ENCODE data around the gene GRIP1.
A peak's percentile ranks its signal among the peaks of the same experiment; 100 is the strongest.

Gene GRIP1

DNA sequence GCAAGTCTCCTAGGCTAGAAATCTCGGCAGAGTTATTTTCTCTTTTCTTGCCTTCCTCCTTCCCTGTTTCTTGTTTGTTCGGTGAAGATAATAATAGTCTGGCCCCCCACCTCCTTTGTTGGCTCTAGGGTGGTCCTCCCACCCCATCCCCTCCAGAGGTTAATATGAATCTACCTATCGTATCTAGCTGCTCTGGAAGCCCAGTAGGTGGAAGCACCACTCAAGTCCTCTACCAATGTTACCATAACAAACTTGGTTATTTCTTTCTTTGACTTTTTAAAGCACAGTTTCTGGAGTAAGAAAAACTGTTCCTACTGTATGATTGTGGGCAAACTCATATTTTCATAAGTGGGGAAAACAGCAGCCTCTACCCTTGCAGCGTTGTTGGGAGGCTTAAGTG lies 19.7 kb upstream of the GRIP1 start:
- H3K9me2 ChIP-seq (replicated peaks; ENCODE audit: insufficient read depth, low read length) = no peaks in the 10 kb centered on the region
- no peak overlapping the region for H3K4me3 ChIP-seq (ENCODE audit: insufficient read depth, low read length, poor library complexity, severe bottlenecking)
- no peak overlapping the region for H3K27ac ChIP-seq (ENCODE audit: low read depth, low read length)
- no peaks in the 10 kb centered on the region for H3F3A ChIP-seq (ENCODE audit: insufficient read depth)
- no peak overlapping the region for H3K9ac ChIP-seq (ENCODE audit: low read length)
- no peaks in the 10 kb centered on the region for H3K36me3 ChIP-seq (ENCODE audit: low read length)
- H3K27me3 ChIP-seq (ENCODE audit: low read length) = no peaks in the 10 kb centered on the region
- H4K20me1 ChIP-seq (ENCODE audit: low read depth, low read length) = no peaks in the 10 kb centered on the region
- no peak overlapping the region for H3K4me2 ChIP-seq (ENCODE audit: low read depth, low read length, poor library complexity, severe bottlenecking)
- H3K9me3 ChIP-seq (ENCODE audit: insufficient read depth, low read length) = no peaks in the 10 kb centered on the region
- no peak overlapping the region for H2AFZ ChIP-seq (ENCODE audit: low read depth, low read length, severe bottlenecking)
- TF ChIP-seq EZH2phosphoT487 (conservative IDR thresholded peaks at IDR 0.05; ENCODE audit: low read length) = no peak
- no peak for TF ChIP-seq CTCF (IDR thresholded peaks at IDR 0.05; ENCODE audit: insufficient read depth, low read length, poor library complexity, severe bottlenecking)
- H3K79me2 ChIP-seq (ENCODE audit: insufficient read depth, low read length) = no peaks in the 10 kb centered on the region

DNA sequence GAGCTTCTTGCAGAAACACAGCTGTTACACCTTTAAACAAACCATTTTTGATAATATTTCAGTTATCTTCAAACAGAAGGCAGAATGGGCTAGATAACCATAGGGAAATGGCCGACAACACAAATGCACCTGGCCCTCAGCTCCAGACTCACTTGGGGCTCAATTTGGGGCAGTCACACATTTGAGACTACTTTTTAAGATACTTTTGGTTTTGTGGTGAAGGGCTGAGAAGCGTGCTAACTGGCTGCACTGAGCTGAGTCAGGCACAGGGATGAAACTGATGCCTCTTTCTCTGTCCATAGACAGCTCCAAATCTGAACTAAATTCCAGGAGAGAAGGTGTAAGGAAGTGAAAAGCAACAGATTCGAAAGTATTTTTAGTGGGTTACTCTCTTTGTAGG lies 18.5 kb upstream of the GRIP1 start:
- no peaks in the 10 kb centered on the region for H4K20me1 ChIP-seq (ENCODE audit: low read depth, low read length)
- H3K27me3 ChIP-seq (ENCODE audit: low read length) = no peaks in the 10 kb centered on the region
- H3F3A ChIP-seq (ENCODE audit: insufficient read depth) = no peaks in the 10 kb centered on the region
- peak overlapping the region; percentile 55 for H3K27ac ChIP-seq (ENCODE audit: low read depth, low read length)
- no peaks in the 10 kb centered on the region for H3K36me3 ChIP-seq (ENCODE audit: low read length)
- TF ChIP-seq CTCF (IDR thresholded peaks at IDR 0.05; ENCODE audit: insufficient read depth, low read length, poor library complexity, severe bottlenecking) (no peak), EZH2phosphoT487 (conservative IDR thresholded peaks at IDR 0.05; ENCODE audit: low read length) (no peak)
- H2AFZ ChIP-seq (ENCODE audit: low read depth, low read length, severe bottlenecking) = no peak overlapping the region
- no peaks in the 10 kb centered on the region for H3K9me2 ChIP-seq (replicated peaks; ENCODE audit: insufficient read depth, low read length)
- no peak overlapping the region for H3K4me3 ChIP-seq (ENCODE audit: insufficient read depth, low read length, poor library complexity, severe bottlenecking)
- no peaks in the 10 kb centered on the region for H3K79me2 ChIP-seq (ENCODE audit: insufficient read depth, low read length)
- no peaks in the 10 kb centered on the region for H3K9me3 ChIP-seq (ENCODE audit: insufficient read depth, low read length)
- H3K4me2 ChIP-seq (ENCODE audit: low read depth, low read length, poor library complexity, severe bottlenecking) = peak overlapping the region; percentile 20
- H3K9ac ChIP-seq (ENCODE audit: low read length) = no peak overlapping the region

DNA sequence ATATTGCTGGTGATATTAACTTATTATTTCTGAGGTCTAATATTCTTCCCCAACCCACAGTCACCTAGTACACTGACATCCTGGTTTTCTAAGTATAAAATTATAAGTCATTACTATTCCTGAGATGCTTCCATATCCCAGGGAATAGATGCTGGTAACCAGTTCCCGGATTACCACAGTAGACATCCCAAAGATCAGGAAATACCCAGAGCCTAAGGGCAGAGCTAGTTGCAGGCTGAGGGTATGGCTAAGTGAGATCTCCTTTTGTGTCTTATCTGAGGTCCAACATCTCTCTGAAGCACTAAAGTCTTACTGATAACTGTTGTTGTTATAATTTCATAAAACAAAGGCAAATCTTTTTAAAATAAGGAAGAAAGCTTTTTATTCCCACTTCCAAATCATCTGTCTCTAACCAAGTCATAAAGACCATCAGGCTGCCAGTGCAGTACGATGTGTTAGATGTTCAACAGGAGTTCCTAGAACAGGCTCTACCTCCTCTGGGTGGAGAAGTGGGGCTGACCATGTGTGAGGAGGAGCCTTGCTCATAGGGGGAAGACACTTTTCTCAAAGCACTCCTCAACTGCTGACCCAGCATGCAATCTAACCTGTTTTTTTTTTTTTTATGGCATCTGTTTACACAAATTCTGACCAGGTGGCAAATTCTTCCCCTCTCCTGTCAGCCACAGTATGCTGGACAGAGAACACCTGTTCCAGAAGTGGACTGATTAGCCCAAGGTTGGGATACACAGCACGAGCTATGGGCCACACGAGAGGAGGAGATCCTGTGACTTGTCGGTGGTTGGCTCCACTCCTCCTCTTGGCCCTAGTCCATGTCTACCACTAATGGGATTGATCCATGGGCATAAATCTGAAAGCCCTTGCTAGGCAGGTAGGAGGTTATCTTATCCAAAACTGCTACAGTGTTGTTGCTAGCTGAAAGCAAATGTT lies 16.1 kb upstream of the GRIP1 start:
- no peak overlapping the region for H3K27ac ChIP-seq (ENCODE audit: low read depth, low read length)
- no peaks in the 10 kb centered on the region for H3K9me2 ChIP-seq (replicated peaks; ENCODE audit: insufficient read depth, low read length)
- H3K4me2 ChIP-seq (ENCODE audit: low read depth, low read length, poor library complexity, severe bottlenecking) = no peak overlapping the region
- no peak for TF ChIP-seq EZH2phosphoT487 (conservative IDR thresholded peaks at IDR 0.05; ENCODE audit: low read length)
- TF ChIP-seq CTCF (IDR thresholded peaks at IDR 0.05; ENCODE audit: insufficient read depth, low read length, poor library complexity, severe bottlenecking) = no peak
- no peaks in the 10 kb centered on the region for H3K27me3 ChIP-seq (ENCODE audit: low read length)
- no peaks in the 10 kb centered on the region for H3K79me2 ChIP-seq (ENCODE audit: insufficient read depth, low read length)
- H2AFZ ChIP-seq (ENCODE audit: low read depth, low read length, severe bottlenecking) = no peak overlapping the region
- no peaks in the 10 kb centered on the region for H3K36me3 ChIP-seq (ENCODE audit: low read length)
- H3F3A ChIP-seq (ENCODE audit: insufficient read depth) = no peaks in the 10 kb centered on the region
- H3K9me3 ChIP-seq (ENCODE audit: insufficient read depth, low read length) = no peaks in the 10 kb centered on the region
- H3K4me3 ChIP-seq (ENCODE audit: insufficient read depth, low read length, poor library complexity, severe bottlenecking) = no peak overlapping the region
- no peaks in the 10 kb centered on the region for H4K20me1 ChIP-seq (ENCODE audit: low read depth, low read length)
- no peak overlapping the region for H3K9ac ChIP-seq (ENCODE audit: low read length)

All from SU-DHL-6 (cell line).